Measurements from ENCODE around the gene C5orf34.
"Not testable (repeated sequence)": the region's sequence is repeated elsewhere in the genome, so short reads cannot be mapped to it uniquely, and the experiment has no call there.

Gene C5orf34

DNA sequence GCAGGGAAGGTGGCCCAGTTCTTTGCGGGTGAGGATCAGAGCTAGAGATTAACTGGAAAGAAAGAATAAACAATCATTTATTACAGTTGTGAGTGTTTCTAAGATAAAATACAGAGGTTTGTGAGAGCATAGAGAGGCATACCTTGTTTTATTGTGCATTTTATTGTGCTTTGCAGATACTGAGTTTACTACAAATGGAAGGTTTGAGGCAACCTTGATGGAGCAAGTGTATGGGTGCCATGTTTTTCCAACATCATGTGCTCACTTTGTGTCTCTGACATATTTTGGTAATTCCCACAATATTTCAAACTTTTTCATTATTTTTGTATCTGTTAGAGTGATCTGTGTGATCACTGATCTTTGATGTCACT lies 715 bp upstream of the C5orf34 start:
- DNase-seq (ENCODE audit: low read depth) = no peak
- peak overlapping the region; percentile 65 for H3K4me3 ChIP-seq (ENCODE audit: low read depth, low read length)
- TF ChIP-seq, protein P1, sequence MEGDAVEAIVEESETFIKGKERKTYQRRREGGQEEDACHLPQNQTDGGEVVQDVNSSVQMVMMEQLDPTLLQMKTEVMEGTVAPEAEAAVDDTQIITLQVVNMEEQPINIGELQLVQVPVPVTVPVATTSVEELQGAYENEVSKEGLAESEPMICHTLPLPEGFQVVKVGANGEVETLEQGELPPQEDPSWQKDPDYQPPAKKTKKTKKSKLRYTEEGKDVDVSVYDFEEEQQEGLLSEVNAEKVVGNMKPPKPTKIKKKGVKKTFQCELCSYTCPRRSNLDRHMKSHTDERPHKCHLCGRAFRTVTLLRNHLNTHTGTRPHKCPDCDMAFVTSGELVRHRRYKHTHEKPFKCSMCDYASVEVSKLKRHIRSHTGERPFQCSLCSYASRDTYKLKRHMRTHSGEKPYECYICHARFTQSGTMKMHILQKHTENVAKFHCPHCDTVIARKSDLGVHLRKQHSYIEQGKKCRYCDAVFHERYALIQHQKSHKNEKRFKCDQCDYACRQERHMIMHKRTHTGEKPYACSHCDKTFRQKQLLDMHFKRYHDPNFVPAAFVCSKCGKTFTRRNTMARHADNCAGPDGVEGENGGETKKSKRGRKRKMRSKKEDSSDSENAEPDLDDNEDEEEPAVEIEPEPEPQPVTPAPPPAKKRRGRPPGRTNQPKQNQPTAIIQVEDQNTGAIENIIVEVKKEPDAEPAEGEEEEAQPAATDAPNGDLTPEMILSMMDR (IDR thresholded peaks at IDR 0.05; ENCODE audit: low read depth, low read length, missing control alignments) = no peak

DNA sequence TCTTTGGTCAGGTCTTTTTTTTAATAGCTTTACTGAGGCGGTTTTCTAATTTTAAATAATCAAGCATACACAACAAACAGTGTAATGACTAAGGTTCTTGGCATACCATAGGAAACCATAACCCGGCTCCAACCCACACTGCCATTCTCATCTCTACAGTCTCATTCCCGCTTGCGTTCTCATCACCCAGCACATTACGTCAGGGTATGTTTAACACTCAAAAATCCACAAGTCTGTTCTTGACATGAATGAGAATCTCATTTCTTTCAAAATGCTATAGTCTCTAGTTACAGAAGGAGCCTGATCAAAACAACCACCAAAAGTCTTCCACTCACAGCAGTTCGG lies 505 bp downstream of the C5orf34 start:
- TF ChIP-seq, protein P1 (IDR thresholded peaks at IDR 0.05; ENCODE audit: low read depth, low read length, missing control alignments) = no peak
- peak; percentile 8 for DNase-seq (ENCODE audit: low read depth)

DNA sequence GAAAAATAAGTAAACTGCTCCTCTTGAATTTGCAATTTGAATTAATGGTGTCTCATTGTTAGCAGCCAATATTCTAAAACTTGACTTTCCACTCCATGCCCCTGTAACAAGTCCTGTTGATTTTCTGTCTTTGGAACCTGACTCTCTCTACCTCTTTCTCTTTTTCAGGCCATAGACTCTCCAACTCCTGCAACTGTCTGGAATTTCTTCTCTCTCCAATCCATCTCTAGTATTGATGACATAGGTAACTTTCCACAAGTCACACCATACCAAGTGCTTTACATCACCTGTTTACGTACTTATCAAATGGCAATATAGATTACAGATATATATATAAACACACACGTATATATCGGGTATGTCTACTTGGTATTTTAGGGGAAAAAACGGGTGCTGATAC lies 923 bp downstream of the C5orf34 start:
- peak overlapping the region; percentile 65 for H3K4me3 ChIP-seq (ENCODE audit: low read depth, low read length)
- no peak for DNase-seq (ENCODE audit: low read depth)
- TF ChIP-seq, protein P1 (IDR thresholded peaks at IDR 0.05; ENCODE audit: low read depth, low read length, missing control alignments) = no peak

More for the DNA sequence above, 505 bp downstream of the C5orf34 start:
- H3K4me3 ChIP-seq (ENCODE audit: low read depth, low read length) = peak overlapping the region; percentile 65

DNA sequence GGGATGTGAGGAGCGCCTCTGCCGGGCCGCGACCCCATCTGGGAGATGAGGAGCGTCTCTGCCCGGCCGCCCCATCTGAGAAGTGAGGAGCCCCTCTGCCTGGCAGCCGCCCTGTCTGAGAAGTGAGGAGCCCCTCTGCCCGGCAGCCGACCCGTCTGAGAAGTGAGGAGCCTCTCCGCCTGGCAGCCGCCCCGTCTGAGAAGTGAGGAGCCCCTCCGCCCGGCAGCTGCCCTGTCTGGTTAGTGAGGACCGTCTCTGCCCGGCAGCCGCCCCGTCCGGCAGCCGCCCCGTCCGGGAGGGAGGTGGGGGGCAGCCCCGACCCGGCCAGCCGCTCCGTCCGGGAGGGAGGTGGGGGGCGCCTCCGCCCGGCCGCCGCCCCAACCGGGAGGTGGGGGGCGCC lies 3.9 kb downstream of the C5orf34 start:
- DNase-seq (ENCODE audit: low read depth); H3K4me3 ChIP-seq (ENCODE audit: low read depth, low read length): not testable (repeated sequence)

DNA sequence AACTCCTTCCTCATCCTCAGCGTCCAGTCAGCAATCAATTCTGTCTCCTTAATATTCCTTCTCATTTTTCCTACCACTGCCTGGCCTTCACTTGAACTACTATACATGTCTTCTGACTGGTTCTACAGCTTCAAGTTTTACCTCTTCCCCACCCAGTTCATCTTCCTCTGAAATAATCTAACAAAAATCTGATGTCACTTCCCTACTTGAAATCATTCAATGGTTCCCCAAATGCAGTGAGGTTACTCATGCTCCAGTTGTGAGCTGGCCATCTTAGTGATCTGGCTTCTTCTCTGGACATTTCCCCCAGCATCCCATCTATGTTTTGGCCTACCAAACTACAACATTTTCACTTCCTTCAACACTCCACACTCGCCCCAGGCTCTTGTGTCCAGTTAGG lies 16.4 kb downstream of the C5orf34 start:
- no peak for DNase-seq (ENCODE audit: low read depth)
- TF ChIP-seq, protein P1 (IDR thresholded peaks at IDR 0.05; ENCODE audit: low read depth, low read length, missing control alignments) = no peak
- no peak overlapping the region for H3K4me3 ChIP-seq (ENCODE audit: low read depth, low read length)

DNA sequence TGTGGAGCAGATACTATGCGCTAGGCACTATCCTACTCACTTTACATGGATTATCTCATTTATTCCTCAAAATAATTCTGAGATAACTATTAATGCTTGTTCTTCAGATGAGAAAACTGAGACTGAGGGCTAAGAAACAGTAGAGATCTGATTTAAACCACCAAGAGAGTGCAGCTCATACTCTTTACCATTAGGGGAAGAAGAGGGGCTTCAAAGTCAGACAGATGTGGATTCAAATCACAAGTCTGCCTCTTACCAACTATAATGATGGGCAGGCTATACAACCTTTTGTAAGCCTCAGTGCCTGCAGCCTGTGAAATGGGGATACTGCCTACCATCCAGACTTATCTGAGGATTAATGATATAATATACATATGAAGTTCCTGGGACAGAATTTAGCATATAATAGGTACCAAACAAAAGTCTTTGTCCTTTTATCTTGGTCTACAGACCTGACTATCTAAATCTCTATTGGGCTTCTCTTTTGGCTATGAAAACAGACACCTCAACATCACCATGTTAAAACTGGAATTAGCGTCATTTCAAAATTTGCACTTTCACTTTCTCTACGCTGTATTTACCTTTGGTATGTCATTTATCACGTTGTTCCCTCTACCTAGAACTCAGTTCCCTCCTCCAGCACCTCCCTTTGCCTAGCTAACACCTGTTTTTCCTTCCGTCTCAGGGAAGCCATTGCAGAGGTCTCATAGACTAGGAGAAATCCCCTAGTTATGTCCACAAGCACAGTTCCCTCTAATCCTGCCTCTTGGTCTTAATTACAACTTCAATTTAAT lies 17.4 kb downstream of the C5orf34 start:
- no peak overlapping the region for H3K4me3 ChIP-seq (ENCODE audit: low read depth, low read length)
- TF ChIP-seq, protein P1 (IDR thresholded peaks at IDR 0.05; ENCODE audit: low read depth, low read length, missing control alignments) = peak; percentile 10
- no peak for DNase-seq (ENCODE audit: low read depth)

DNA sequence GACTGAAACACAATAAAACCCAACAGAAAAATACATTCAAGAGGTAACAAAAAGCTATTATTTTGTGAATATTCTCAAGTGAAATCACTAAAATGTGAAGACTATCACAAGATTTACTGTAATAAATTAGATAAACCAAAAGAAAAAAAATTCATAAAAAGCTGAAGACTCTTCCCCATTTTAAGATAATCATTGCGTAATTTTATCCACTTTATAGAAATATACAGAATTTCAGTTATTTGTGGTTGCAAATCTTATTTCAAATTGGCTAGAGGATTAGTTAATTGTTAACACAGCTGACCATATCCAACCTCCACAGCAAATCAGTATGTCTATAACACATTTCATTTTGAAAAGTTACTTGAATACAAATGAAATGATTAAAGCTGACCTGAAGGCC lies 23.6 kb downstream of the C5orf34 start:
- no peak overlapping the region for H3K4me3 ChIP-seq (ENCODE audit: low read depth, low read length)
- TF ChIP-seq, protein P1 (IDR thresholded peaks at IDR 0.05; ENCODE audit: low read depth, low read length, missing control alignments) = no peak
- DNase-seq (ENCODE audit: low read depth) = no peak

All from GM12864 (cell line).